Caco-2 (cell line): ENCODE results near the gene PRLR. TPM values are rescaled to one million over a fixed set of nuclear protein-coding genes. Genes with fewer than 3 reads are reported as not detected.

Experiments
- BruUV-seq: library from RNA; stranded (reverse); fragments of 400-500 nt; replicated peaks from 2 replicates; lab custom pipeline; 2021; lab: Mats Ljungman, UMichigan
- CTCF ChIA-PET: fragments of 300-600 bp; sonication (Branson Sonifier 250); formaldehyde crosslinking; loops from one replicate; lab custom pipeline; 2022; ENCODE audit warnings: antibody characterized with exemption; lab: Charles Lee
- POLR2A ChIA-PET: fragments of 300-600 bp; sonication (Branson Sonifier 250); formaldehyde crosslinking; loops from one replicate; lab custom pipeline; 2022; ENCODE audit warnings: antibody characterized with exemption; lab: Charles Lee
- DNase-seq, 2 experiments: peaks; one replicate each; pipeline versions ENCODE4 v3.0.0 to v3.0.0-alpha.2; 2020 to 2022
- H3K27me3 ChIP-seq: replicated peaks from 2 replicates; pipeline ENCODE4 v1.6.0; 2011; ENCODE audit warnings: low read length; ENCODE audit not compliant: control insufficient read depth, insufficient read depth
- H3K36me3 ChIP-seq: 2 replicates; pipeline ENCODE4 v1.5.1; 2011; ENCODE audit warnings: low read length; ENCODE audit not compliant: control insufficient read depth, insufficient read depth
- H3K4me1 ChIP-seq: fragments of 250-450 bp; sonication (Bioruptor Pico); 2 replicates; pipeline ENCODE4 v1.5.1; 2020; ENCODE audit warnings: mild to moderate bottlenecking
- H3K4me3 ChIP-seq: 2 replicates; pipeline ENCODE4 v1.5.1; 2011; ENCODE audit warnings: low read depth, mild to moderate bottlenecking, control low read depth, low read length
- H3K9me3 ChIP-seq: fragments of 250-450 bp; sonication (Bioruptor Pico); 2 replicates; pipeline ENCODE4 v1.5.1; 2020; ENCODE audit warnings: mild to moderate bottlenecking, moderate library complexity
- H3K27ac Mint-ChIP-seq: one replicate; pipeline ENCODE4 v1.8.0; 2022; ENCODE audit warnings: mixed read lengths; ENCODE audit not compliant: unreplicated experiment
- H3K27me3 Mint-ChIP-seq: one replicate; pipeline ENCODE4 v1.8.0; 2022; ENCODE audit warnings: mixed read lengths; ENCODE audit not compliant: insufficient read depth, unreplicated experiment
- H3K36me3 Mint-ChIP-seq: one replicate; pipeline ENCODE4 v1.8.0; 2022; ENCODE audit warnings: mild to moderate bottlenecking, mixed read lengths; ENCODE audit not compliant: insufficient read depth, unreplicated experiment
- H3K4me1 Mint-ChIP-seq: one replicate; pipeline ENCODE4 v1.8.0; 2022; ENCODE audit warnings: low read depth, mixed read lengths; ENCODE audit not compliant: unreplicated experiment
- H3K4me3 Mint-ChIP-seq: one replicate; pipeline ENCODE4 v1.8.0; 2022; ENCODE audit warnings: mild to moderate bottlenecking, moderate library complexity, mixed read lengths; ENCODE audit not compliant: unreplicated experiment
- H3K9me3 Mint-ChIP-seq: one replicate; pipeline ENCODE4 v1.8.0; 2022; ENCODE audit warnings: mixed read lengths; ENCODE audit not compliant: unreplicated experiment
- intact Hi-C: fragments of 100-400 bp; cut with micrococcal nuclease; formaldehyde crosslinking; loops from one replicate; pipeline ENCODE4 v1.10.0; 2022; ENCODE audit not compliant: unreplicated experiment
- total RNA-seq: library from RNA; stranded (reverse); gene quantifications from 2 replicates; pipeline ENCODE4 v1.2.3, GENCODE V29; 2022
- TF ChIP-seq, protein P1 (sequence below), 2 experiments: fragments of 200-600 bp in 1 of 2; IDR thresholded peaks; 1 replicate in 1 of 2; 2 replicates in 1 of 2; pipeline versions ENCODE4 v1.5.1 to v1.8.0; 2011 to 2022; ENCODE audit warnings: antibody characterized with exemption in 1 of 2, control low read depth in 1 of 2, inconsistent platforms in 1 of 2, low read depth in 1 of 2, low read length in 1 of 2, mild to moderate bottlenecking in 1 of 2, moderate library complexity in 1 of 2; ENCODE audit not compliant: insufficient read depth in 1 of 2, severe bottlenecking in 1 of 2, unreplicated experiment in 1 of 2

PRLR gene
- total RNA-seq, 1 experiment from 2014 or later = 2.3 TPM

DNA sequence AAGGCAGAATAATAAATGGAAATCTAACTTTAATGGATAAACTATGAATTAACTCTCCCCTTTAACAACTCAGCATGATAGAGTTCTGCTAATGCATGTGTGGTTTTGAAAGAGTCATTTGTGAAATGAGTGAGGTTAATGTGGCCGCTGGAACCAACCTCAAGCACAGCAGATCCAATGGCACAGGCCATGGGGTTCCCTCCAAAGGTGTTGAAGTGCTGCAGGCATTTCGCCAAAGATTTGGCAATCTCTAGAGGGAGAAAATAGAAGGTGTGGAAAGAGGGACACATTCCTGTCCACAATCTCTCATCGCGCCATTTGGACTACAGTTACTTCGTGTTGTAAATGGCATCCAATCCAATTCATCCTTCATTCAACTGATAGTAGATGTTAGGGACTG is 217.5 kb downstream of the PRLR start:
- Mint-ChIP-seq H3K27me3 (peaks cover 2% of the 10 kb centered on the region), H3K27ac (no peak overlapping the region), H3K4me3 (no peak overlapping the region), H3K4me1 (no peaks in the 10 kb centered on the region), H3K9me3 (no peaks in the 10 kb centered on the region), H3K36me3 (no peaks in the 10 kb centered on the region)
- ChIA-PET CTCF (no interaction called here), POLR2A (no interaction called here)
- no peak for DNase-seq
- no TSS peak for BruUV-seq
- Histone ChIP-seq H3K4me3 (no peak overlapping the region), H3K9me3 (no peaks in the 10 kb centered on the region), H3K4me1 (0 out of 2 replicates have a peak, but pooled peaks cover 4% of the 10 kb centered on the region), H3K36me3 (no peaks in the 10 kb centered on the region), H3K27me3 (no peaks in the 10 kb centered on the region)
- TF ChIP-seq, protein P1, sequence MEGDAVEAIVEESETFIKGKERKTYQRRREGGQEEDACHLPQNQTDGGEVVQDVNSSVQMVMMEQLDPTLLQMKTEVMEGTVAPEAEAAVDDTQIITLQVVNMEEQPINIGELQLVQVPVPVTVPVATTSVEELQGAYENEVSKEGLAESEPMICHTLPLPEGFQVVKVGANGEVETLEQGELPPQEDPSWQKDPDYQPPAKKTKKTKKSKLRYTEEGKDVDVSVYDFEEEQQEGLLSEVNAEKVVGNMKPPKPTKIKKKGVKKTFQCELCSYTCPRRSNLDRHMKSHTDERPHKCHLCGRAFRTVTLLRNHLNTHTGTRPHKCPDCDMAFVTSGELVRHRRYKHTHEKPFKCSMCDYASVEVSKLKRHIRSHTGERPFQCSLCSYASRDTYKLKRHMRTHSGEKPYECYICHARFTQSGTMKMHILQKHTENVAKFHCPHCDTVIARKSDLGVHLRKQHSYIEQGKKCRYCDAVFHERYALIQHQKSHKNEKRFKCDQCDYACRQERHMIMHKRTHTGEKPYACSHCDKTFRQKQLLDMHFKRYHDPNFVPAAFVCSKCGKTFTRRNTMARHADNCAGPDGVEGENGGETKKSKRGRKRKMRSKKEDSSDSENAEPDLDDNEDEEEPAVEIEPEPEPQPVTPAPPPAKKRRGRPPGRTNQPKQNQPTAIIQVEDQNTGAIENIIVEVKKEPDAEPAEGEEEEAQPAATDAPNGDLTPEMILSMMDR (IDR thresholded peaks at IDR 0.05; ENCODE audit: insufficient read depth in 1 of 2, low read depth in 1 of 2, low read length in 1 of 2, severe bottlenecking in 1 of 2, unreplicated experiment in 1 of 2) = no peak
- intact Hi-C loops = no loop called here

DNA sequence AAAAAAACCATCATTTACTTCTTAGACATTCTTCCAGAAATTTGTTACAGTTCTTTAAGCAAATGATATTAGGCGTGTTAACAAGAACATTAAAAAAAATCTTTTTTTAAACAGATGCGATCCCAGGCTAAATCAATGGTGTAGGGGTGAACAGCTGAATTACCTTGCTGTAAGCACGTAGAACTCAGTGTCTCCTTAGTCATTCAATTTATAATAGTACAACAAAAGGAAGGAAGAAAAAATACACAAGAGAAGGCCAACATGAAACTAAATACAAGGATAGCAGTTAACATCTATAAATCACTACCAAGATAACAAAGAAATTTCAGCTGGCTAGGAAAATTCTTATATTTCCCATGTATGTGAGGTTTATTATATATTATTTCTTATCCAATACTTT is 217.9 kb downstream of the PRLR start:
- TF ChIP-seq, protein P1 (IDR thresholded peaks at IDR 0.05; ENCODE audit: insufficient read depth in 1 of 2, low read depth in 1 of 2, low read length in 1 of 2, severe bottlenecking in 1 of 2, unreplicated experiment in 1 of 2) = no peak
- Mint-ChIP-seq H3K36me3 (no peaks in the 10 kb centered on the region), H3K27ac (no peak overlapping the region), H3K27me3 (peaks cover 2% of the 10 kb centered on the region), H3K4me3 (no peak overlapping the region), H3K4me1 (no peaks in the 10 kb centered on the region), H3K9me3 (no peaks in the 10 kb centered on the region)
- intact Hi-C loops = no loop called here
- Histone ChIP-seq H3K36me3 (no peaks in the 10 kb centered on the region), H3K27me3 (no peaks in the 10 kb centered on the region), H3K9me3 (no peaks in the 10 kb centered on the region), H3K4me3 (no peak overlapping the region), H3K4me1 (0 out of 2 replicates have a peak, but pooled peaks cover 4% of the 10 kb centered on the region)
- CTCF ChIA-PET = interaction anchor here (0.6 kb wide), 1 partner anchor 9 kb away, joined by 4 read pairs; no protein-coding TSS in a partner anchor
- BruUV-seq = no TSS peak
- POLR2A ChIA-PET = no interaction called here
- no peak for DNase-seq

DNA sequence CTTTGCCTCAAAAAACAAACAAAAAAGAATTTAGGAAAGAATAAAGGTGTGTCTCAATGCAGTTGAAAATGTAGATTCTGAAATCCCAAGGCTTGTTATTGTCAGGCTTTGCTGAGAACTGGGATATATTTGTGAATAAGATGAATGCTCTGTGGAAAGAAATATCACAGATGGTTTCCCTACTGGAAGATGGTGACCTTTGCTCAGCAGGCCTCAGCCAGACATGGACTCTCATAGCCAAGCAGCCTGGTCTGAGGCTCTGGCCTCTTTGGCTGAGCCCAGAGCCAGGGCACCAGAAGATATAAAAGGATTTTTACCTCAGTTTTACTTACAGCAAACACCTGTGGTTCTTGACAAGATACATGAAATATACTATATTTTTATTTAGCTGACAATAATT is 219.6 kb downstream of the PRLR start:
- Mint-ChIP-seq H3K27me3 (peaks cover 2% of the 10 kb centered on the region), H3K4me1 (no peaks in the 10 kb centered on the region), H3K4me3 (no peak overlapping the region), H3K36me3 (no peaks in the 10 kb centered on the region), H3K27ac (no peak overlapping the region), H3K9me3 (no peaks in the 10 kb centered on the region)
- CTCF ChIA-PET = interaction anchor here (0.7 kb wide), 1 partner anchor 52 kb away, joined by 5 read pairs; no protein-coding TSS in a partner anchor
- Histone ChIP-seq H3K36me3 (no peaks in the 10 kb centered on the region), H3K27me3 (no peaks in the 10 kb centered on the region), H3K4me3 (no peak overlapping the region), H3K9me3 (no peaks in the 10 kb centered on the region), H3K4me1 (no peaks in the 10 kb centered on the region)
- POLR2A ChIA-PET = no interaction called here
- BruUV-seq = no TSS peak
- TF ChIP-seq, protein P1 (IDR thresholded peaks at IDR 0.05; ENCODE audit: insufficient read depth in 1 of 2, low read depth in 1 of 2, low read length in 1 of 2, severe bottlenecking in 1 of 2, unreplicated experiment in 1 of 2) = no peak
- intact Hi-C loops = no loop called here
- DNase-seq = no peak
